Lower lobe of right lung (tissue), 2 donors: ENCODE data around the gene UBAC2. TPM values are rescaled to one million over a fixed set of nuclear protein-coding genes. Genes with fewer than 3 reads are reported as not detected.
"Not testable (repeated sequence)": the region's sequence is repeated elsewhere in the genome, so short reads cannot be mapped to it uniquely, and the experiment has no call there.

Experiments used
- ATAC-seq, 2 donors: fragments of 200-7000 bp; cut with Tn5 transposase; one replicate each; pipeline ENCODE4 v1.9.1; 2020 to 2022; ENCODE audit warnings: mild to moderate bottlenecking in 2 of 2, moderate library complexity in 2 of 2
- DNase-seq: peaks from one replicate; pipeline ENCODE4 v3.0.0-alpha.2; 2020
- H3K27ac ChIP-seq: fragments of 200-600 bp; one replicate; pipeline ENCODE4 v1.8.0; 2022
- H3K27me3 ChIP-seq: fragments of 200-600 bp; one replicate; pipeline ENCODE4 v1.8.0; 2022; ENCODE audit warnings: low read depth
- H3K36me3 ChIP-seq: fragments of 200-600 bp; one replicate; pipeline ENCODE4 v1.8.0; 2022; ENCODE audit warnings: mild to moderate bottlenecking
- H3K4me1 ChIP-seq: fragments of 200-600 bp; one replicate; pipeline ENCODE4 v1.8.0; 2022
- H3K4me3 ChIP-seq: fragments of 200-600 bp; one replicate; pipeline ENCODE4 v1.8.0; 2022; ENCODE audit warnings: mild to moderate bottlenecking
- H3K9me3 ChIP-seq: fragments of 200-600 bp; one replicate; pipeline ENCODE4 v1.8.0; 2022
- intact Hi-C: fragments of 100-400 bp; cut with DNase I; formaldehyde crosslinking; loops from one replicate; pipeline ENCODE4 v1.11.0; 2022
- total RNA-seq: library from RNA; stranded (reverse); fragmentation: NEBNext Ultra II Directional; extraction: Animal tissue kit (Norgen Biotek cat#: 25700); gene quantifications from one replicate; pipeline ENCODE4 v1.2.1, GENCODE V29; 2021
- TF ChIP-seq, protein P1 (sequence below): fragments of 200-600 bp; IDR thresholded peaks from one replicate; pipeline ENCODE4 v1.8.0; 2022; ENCODE audit warnings: antibody characterized with exemption, mild to moderate bottlenecking
- donor health status: DM: no; HTN: yes; CAD: no; lungs with severe emphysema.

The UBAC2 gene
- total RNA-seq, 1 donor from 2014 or later: 44.5 TPM

GRCh38 chr13:99389520-99390304 lies 189.1 kb downstream of the UBAC2 start:
- no peak for DNase-seq
- Histone ChIP-seq H3K4me1 (no peaks in the 10 kb centered on the region), H3K27me3 (no peaks in the 10 kb centered on the region), H3K9me3 (no peaks in the 10 kb centered on the region), H3K27ac (no peak overlapping the region), H3K36me3 (peaks cover 20% of the 10 kb centered on the region), H3K4me3 (no peak overlapping the region)
- TF ChIP-seq, protein P1, sequence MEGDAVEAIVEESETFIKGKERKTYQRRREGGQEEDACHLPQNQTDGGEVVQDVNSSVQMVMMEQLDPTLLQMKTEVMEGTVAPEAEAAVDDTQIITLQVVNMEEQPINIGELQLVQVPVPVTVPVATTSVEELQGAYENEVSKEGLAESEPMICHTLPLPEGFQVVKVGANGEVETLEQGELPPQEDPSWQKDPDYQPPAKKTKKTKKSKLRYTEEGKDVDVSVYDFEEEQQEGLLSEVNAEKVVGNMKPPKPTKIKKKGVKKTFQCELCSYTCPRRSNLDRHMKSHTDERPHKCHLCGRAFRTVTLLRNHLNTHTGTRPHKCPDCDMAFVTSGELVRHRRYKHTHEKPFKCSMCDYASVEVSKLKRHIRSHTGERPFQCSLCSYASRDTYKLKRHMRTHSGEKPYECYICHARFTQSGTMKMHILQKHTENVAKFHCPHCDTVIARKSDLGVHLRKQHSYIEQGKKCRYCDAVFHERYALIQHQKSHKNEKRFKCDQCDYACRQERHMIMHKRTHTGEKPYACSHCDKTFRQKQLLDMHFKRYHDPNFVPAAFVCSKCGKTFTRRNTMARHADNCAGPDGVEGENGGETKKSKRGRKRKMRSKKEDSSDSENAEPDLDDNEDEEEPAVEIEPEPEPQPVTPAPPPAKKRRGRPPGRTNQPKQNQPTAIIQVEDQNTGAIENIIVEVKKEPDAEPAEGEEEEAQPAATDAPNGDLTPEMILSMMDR: no peak
- intact Hi-C loops: no loop called here
- ATAC-seq: no peak

DNA sequence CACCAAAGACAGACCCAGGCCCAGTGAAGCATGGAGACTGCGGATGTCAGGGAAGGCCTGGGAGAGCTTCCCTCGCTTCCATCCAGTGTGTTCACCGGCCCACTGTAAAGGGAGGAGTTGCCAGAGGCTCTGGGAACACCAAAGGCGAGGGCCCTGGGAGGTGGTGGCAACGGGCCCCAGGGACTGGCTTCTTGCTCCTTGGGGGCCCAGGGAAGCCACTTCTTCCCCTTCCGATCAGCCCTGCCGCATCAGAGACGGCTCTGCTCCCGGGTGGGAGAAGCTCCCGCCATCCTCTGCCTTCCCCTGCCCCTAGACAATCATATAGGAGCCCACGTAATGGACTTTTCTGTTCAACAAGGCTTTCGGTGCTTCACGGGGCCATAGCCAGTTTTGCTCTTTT lies 189.9 kb downstream of the UBAC2 start:
- no peak for DNase-seq

DNA sequence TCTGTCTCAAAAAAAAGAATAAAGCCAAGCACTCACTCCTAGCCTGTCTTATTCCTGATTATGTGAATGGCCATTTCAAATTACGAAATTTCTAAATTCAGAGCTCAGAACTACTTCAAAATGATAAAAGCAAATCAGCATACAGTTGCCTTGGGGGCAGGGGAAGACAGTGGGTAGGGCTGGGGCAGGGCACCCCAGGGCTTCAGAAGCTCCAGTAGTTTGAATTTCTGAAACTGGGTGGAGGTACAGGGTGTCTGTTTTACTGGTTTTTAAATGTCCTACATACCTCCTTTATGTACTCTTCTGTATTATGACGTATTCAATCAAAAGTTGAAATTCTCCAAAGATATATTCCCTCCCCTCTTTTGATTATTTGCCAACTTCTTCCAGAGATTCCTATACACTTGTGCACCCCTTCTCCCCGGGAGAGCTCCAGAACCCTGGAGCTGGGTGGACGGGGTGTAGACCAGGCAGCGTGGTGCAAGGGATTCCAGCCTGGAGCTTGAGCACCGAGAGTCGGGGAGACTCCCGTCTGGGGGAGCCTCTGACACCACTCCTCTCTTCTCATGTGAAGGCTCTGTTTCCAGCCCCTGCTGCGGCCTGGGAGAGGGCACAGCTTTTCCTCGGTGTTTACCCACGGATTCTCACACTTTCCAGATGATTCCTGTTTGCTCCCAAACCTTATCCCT lies 191.3 kb downstream of the UBAC2 start:
- Histone ChIP-seq H3K27me3 (no peaks in the 10 kb centered on the region), H3K9me3 (no peaks in the 10 kb centered on the region), H3K27ac (no peak overlapping the region), H3K36me3 (peaks cover under 1% of the 10 kb centered on the region), H3K4me3 (no peak overlapping the region), H3K4me1 (no peaks in the 10 kb centered on the region)
- TF ChIP-seq, protein P1: no peak
- intact Hi-C loops: no loop called here
- DNase-seq (no peak), ATAC-seq (no peak)

More for the DNA sequence above, 189.9 kb downstream of the UBAC2 start:
- no peak overlapping the region for H3K27ac ChIP-seq
- ATAC-seq: no peak
- peaks cover 12% of the 10 kb centered on the region for H3K36me3 ChIP-seq
- TF ChIP-seq, protein P1: no peak
- intact Hi-C loops: no loop called here
- H3K9me3 ChIP-seq: no peaks in the 10 kb centered on the region
- no peak overlapping the region for H3K4me3 ChIP-seq
- H3K27me3 ChIP-seq: no peaks in the 10 kb centered on the region
- no peaks in the 10 kb centered on the region for H3K4me1 ChIP-seq

DNA sequence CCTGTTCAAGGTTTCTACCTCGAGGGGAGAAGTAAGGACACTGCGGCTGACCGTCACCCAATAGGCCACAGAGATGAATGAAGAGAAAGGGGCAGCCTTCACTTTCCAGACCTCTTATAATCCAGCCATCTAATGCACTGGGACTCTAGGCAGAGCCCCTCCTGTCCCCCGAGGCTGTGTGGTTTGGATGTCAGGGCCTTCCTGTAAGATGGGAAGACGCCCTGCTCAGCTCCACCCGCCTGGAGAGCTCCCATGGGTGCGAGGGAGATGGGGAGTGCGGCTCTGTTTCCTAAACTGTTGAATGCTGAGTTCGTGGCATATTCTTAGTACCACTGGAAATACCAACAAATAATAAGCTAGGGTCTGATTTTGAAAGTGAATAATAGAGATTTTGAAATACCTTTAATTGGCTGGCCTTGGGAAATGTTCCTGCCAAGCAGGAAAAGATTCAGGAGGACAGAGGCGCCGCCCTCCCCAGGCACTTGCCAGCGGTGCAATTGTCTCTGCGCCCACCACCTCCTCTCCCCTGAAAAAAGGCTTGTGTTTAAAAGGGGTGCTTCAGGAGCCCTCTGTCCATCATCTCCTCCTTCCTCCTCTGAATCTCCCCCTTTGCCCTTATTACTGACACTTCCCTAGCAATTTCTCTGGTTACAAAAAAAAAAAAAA lies 191.9 kb downstream of the UBAC2 start:
- H3K27me3 ChIP-seq: no peaks in the 10 kb centered on the region
- TF ChIP-seq, protein P1: no peak
- H3K36me3 ChIP-seq: no peaks in the 10 kb centered on the region
- no peak overlapping the region for H3K4me3 ChIP-seq
- H3K4me1 ChIP-seq: no peaks in the 10 kb centered on the region
- no peak for DNase-seq
- no peak overlapping the region for H3K27ac ChIP-seq
- intact Hi-C loops: no loop called here
- H3K9me3 ChIP-seq: no peaks in the 10 kb centered on the region
- no peak for ATAC-seq

- H3K4me3 ChIP-seq, H3K36me3 ChIP-seq, H3K9me3 ChIP-seq, DNase-seq, H3K4me1 ChIP-seq, intact Hi-C loops, ATAC-seq, H3K27ac ChIP-seq, H3K27me3 ChIP-seq: not testable (repeated sequence)
Measured at GRCh38 chr13:99393391-99393790, 192.7 kb downstream of the UBAC2 start.
